Trophoblast cell (in vitro differentiated cells and primary cell): ENCODE data around the gene DENND1C.

ENCODE experiments used
- DNase-seq, 2 donors: peaks; one replicate each; pipeline ENCODE4 v3.0.0-alpha.2; 2016
- H2AFZ ChIP-seq: 2 replicates; pipeline ENCODE4 v1.6.1; 2013; ENCODE audit warnings: low read length, moderate library complexity, mild to moderate bottlenecking; ENCODE audit not compliant: insufficient read depth, poor library complexity
- H2AK5ac ChIP-seq: 2 replicates; pipeline ENCODE4 v1.6.1; 2013; ENCODE audit warnings: mild to moderate bottlenecking, low read length
- H2BK120ac ChIP-seq: 2 replicates; pipeline ENCODE4 v1.6.1; 2013; ENCODE audit warnings: low read length, mild to moderate bottlenecking, moderate library complexity; ENCODE audit not compliant: insufficient read depth, poor library complexity
- H2BK12ac ChIP-seq: 2 replicates; pipeline ENCODE4 v1.6.1; 2013; ENCODE audit warnings: mild to moderate bottlenecking, low read length, moderate library complexity
- H2BK5ac ChIP-seq: 2 replicates; pipeline ENCODE4 v1.6.1; 2013; ENCODE audit warnings: low read length, low read depth, moderate library complexity, mild to moderate bottlenecking; ENCODE audit not compliant: poor library complexity
- H3K14ac ChIP-seq: 2 replicates; pipeline ENCODE4 v1.6.1; 2013; ENCODE audit warnings: mild to moderate bottlenecking, low read length
- H3K18ac ChIP-seq: 2 replicates; pipeline ENCODE4 v1.6.1; 2013; ENCODE audit warnings: mild to moderate bottlenecking, low read length
- H3K23ac ChIP-seq: 2 replicates; pipeline ENCODE4 v1.6.1; 2013; ENCODE audit warnings: low read length
- H3K27ac ChIP-seq: 2 replicates; pipeline ENCODE4 v1.5.1; 2013; ENCODE audit warnings: low read depth, mild to moderate bottlenecking, inconsistent platforms, low read length, moderate library complexity
- H3K27me3 ChIP-seq: 2 replicates; pipeline ENCODE4 v1.6.1; 2013; ENCODE audit warnings: inconsistent platforms, mild to moderate bottlenecking, low read length, moderate library complexity; ENCODE audit not compliant: insufficient read depth
- H3K36me3 ChIP-seq, 2 experiments: 1 replicate in 1 of 2; 2 replicates in 1 of 2; pipeline ENCODE4 v1.6.1; 2013; ENCODE audit warnings: low read length in 2 of 2, mild to moderate bottlenecking in 2 of 2, moderate library complexity in 1 of 2; ENCODE audit not compliant: insufficient read depth in 2 of 2, control insufficient read depth in 1 of 2
- H3K4ac ChIP-seq: 2 replicates; pipeline ENCODE4 v1.6.1; 2013; ENCODE audit warnings: low read depth, mild to moderate bottlenecking, low read length, moderate library complexity
- H3K4me1 ChIP-seq, 2 experiments: 1 replicate in 1 of 2; 2 replicates in 1 of 2; pipeline ENCODE4 v1.6.1; 2013; ENCODE audit warnings: low read length in 2 of 2, mild to moderate bottlenecking in 2 of 2, moderate library complexity in 1 of 2; ENCODE audit not compliant: insufficient read depth in 2 of 2, control insufficient read depth in 1 of 2
- H3K4me2 ChIP-seq: 2 replicates; pipeline ENCODE4 v1.6.1; 2013; ENCODE audit warnings: inconsistent platforms, mild to moderate bottlenecking, low read length, moderate library complexity
- H3K4me3 ChIP-seq: 2 replicates; pipeline ENCODE4 v1.5.1; 2013; ENCODE audit warnings: mild to moderate bottlenecking, low read depth, low read length, inconsistent platforms
- H3K79me1 ChIP-seq: one replicate; pipeline ENCODE4 v1.6.1; 2013; ENCODE audit warnings: low read length
- H3K79me2 ChIP-seq: 2 replicates; pipeline ENCODE4 v1.6.1; 2013; ENCODE audit warnings: low read length, mild to moderate bottlenecking; ENCODE audit not compliant: control insufficient read depth, insufficient read depth, poor library complexity
- H3K9ac ChIP-seq: 2 replicates; pipeline ENCODE4 v1.6.1; 2013; ENCODE audit warnings: mild to moderate bottlenecking, low read length
- H3K9me3 ChIP-seq: 2 replicates; pipeline ENCODE4 v1.6.1; 2013; ENCODE audit warnings: low read depth, mild to moderate bottlenecking, control low read depth, inconsistent platforms, low read length; ENCODE audit not compliant: insufficient read depth
- H4K12ac ChIP-seq: 2 replicates; pipeline ENCODE4 v1.6.1; 2013; ENCODE audit warnings: low read depth, mild to moderate bottlenecking, low read length, moderate library complexity
- H4K8ac ChIP-seq: 2 replicates; pipeline ENCODE4 v1.6.1; 2013; ENCODE audit warnings: low read depth, mild to moderate bottlenecking, low read length, moderate library complexity
- H4K91ac ChIP-seq: one replicate; pipeline ENCODE4 v1.6.1; 2013; ENCODE audit warnings: low read depth, mild to moderate bottlenecking, low read length, moderate library complexity
- WGBS: extraction: QIAGEN DNeasy Blood & Tissue Kit; methylation state at CpG from one replicate; pipeline ENCODE4 v1.1.7; 2013; ENCODE audit warnings: missing lambda C conversion rate; ENCODE audit not compliant: insufficient read length, insufficient coverage; ENCODE audit errors: extremely low coverage; 5-methylcytosine and 5-hydroxymethylcytosine counted together

DENND1C gene

GRCh38 chr19:6473647-6474046 is 7.9 kb downstream of the DENND1C start:
- no peaks in the 10 kb centered on the region for H3K79me1 ChIP-seq
- H3K4me2 ChIP-seq = no peak overlapping the region
- no peak overlapping the region for H2AFZ ChIP-seq
- H2AK5ac ChIP-seq = no peak overlapping the region
- H4K8ac ChIP-seq = no peak overlapping the region
- H4K12ac ChIP-seq = no peak overlapping the region
- DNase-seq = peak; percentile 14 to 32
- WGBS = no CpG with 5 or more reads among the region's 9 CpGs
- H3K27ac ChIP-seq = no peak overlapping the region
- peaks cover 10 to 14% of the 10 kb centered on the region in 2 experiments for H3K4me1 ChIP-seq
- no peaks in the 10 kb centered on the region for H3K36me3 ChIP-seq
- H3K27me3 ChIP-seq = no peaks in the 10 kb centered on the region
- H3K4me3 ChIP-seq = no peak overlapping the region
- no peak overlapping the region for H2BK5ac ChIP-seq
- no peak overlapping the region for H3K4ac ChIP-seq
- no peak overlapping the region for H4K91ac ChIP-seq
- no peaks in the 10 kb centered on the region for H3K79me2 ChIP-seq
- H3K9me3 ChIP-seq = peaks cover 9% of the 10 kb centered on the region
- H3K18ac ChIP-seq = no peak overlapping the region
- no peak overlapping the region for H2BK12ac ChIP-seq
- no peak overlapping the region for H2BK120ac ChIP-seq
- H3K14ac ChIP-seq = no peak overlapping the region
- H3K23ac ChIP-seq = no peak overlapping the region
- H3K9ac ChIP-seq = no peak overlapping the region

GRCh38 chr19:6472713-6473112 is 8.9 kb downstream of the DENND1C start:
- Histone ChIP-seq H3K4me2 (no peak overlapping the region), H3K79me2 (no peaks in the 10 kb centered on the region), H3K4me1 (peaks cover 10 to 14% of the 10 kb centered on the region in 2 experiments), H3K4me3 (no peak overlapping the region), H3K23ac (no peak overlapping the region), H2BK5ac (no peak overlapping the region), H4K12ac (no peak overlapping the region), H2BK120ac (no peak overlapping the region), H3K79me1 (no peaks in the 10 kb centered on the region), H3K9me3 (peaks cover 9% of the 10 kb centered on the region), H2AFZ (no peak overlapping the region), H3K9ac (no peak overlapping the region), H3K18ac (no peak overlapping the region), H3K4ac (no peak overlapping the region), H4K8ac (no peak overlapping the region), H3K14ac (no peak overlapping the region), H3K27ac (no peak overlapping the region), H2AK5ac (no peak overlapping the region), H3K36me3 (peaks cover 0 to 5% of the 10 kb centered on the region in 2 experiments), H3K27me3 (no peaks in the 10 kb centered on the region), H4K91ac (no peak overlapping the region), H2BK12ac (no peak overlapping the region)
- DNase-seq = peak; percentile 54 to 61
- no CpG with 5 or more reads among the region's 4 CpGs for WGBS

DNA sequence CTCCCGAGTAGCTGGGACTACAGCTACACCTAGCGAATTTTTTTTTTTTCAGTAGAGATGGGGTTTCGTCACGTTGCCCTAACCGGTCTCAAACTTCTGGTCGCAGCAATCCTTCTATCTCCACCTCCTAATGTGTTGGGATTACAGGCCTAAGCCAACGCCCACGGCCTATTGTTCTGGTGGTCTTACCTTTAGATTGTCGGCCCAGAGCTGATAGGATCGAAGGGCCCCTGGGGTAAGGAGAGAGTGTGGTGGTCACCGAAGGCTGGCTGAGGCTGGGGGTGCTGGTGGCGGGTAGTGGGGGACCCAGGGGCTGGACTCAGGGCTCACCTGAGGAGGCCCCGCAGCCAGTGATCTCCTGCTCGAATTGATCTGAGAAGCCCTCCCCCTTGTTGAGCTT is 10.5 kb downstream of the DENND1C start:
- no peak overlapping the region for H2AFZ ChIP-seq
- no peak overlapping the region for H2BK5ac ChIP-seq
- H2BK12ac ChIP-seq = no peak overlapping the region
- no peak overlapping the region for H3K27ac ChIP-seq
- H4K8ac ChIP-seq = no peak overlapping the region
- no peaks in the 10 kb centered on the region for H3K79me1 ChIP-seq
- no peak overlapping the region for H4K91ac ChIP-seq
- DNase-seq = no peak
- no peak overlapping the region for H3K4ac ChIP-seq
- no peak overlapping the region for H2AK5ac ChIP-seq
- H3K27me3 ChIP-seq = no peaks in the 10 kb centered on the region
- H3K4me1 ChIP-seq = peaks cover 7 to 8% of the 10 kb centered on the region in 2 experiments
- no peak overlapping the region for H3K9ac ChIP-seq
- H3K9me3 ChIP-seq = peaks cover 6% of the 10 kb centered on the region
- no peak overlapping the region for H3K4me3 ChIP-seq
- no CpG with 5 or more reads among the region's 14 CpGs for WGBS
- no peak overlapping the region for H4K12ac ChIP-seq
- H3K79me2 ChIP-seq = no peaks in the 10 kb centered on the region
- no peak overlapping the region for H3K14ac ChIP-seq
- H3K4me2 ChIP-seq = no peak overlapping the region
- H3K23ac ChIP-seq = no peak overlapping the region
- peaks cover 7 to 11% of the 10 kb centered on the region in 2 experiments for H3K36me3 ChIP-seq
- no peak overlapping the region for H2BK120ac ChIP-seq
- H3K18ac ChIP-seq = no peak overlapping the region

- Histone ChIP-seq H3K18ac (no peak overlapping the region), H3K27me3 (no peaks in the 10 kb centered on the region), H2AFZ (no peak overlapping the region), H3K9me3 (no peaks in the 10 kb centered on the region), H3K79me2 (no peaks in the 10 kb centered on the region), H2BK120ac (no peak overlapping the region), H3K27ac (no peak overlapping the region), H2BK12ac (no peak overlapping the region), H3K4ac (no peak overlapping the region), H2AK5ac (no peak overlapping the region), H3K23ac (no peak overlapping the region), H3K9ac (no peak overlapping the region), H2BK5ac (no peak overlapping the region), H3K79me1 (no peaks in the 10 kb centered on the region), H4K8ac (no peak overlapping the region), H3K14ac (no peak overlapping the region), H4K12ac (no peak overlapping the region), H3K4me1 (peaks cover 0 to under 1% of the 10 kb centered on the region in 2 experiments), H3K4me2 (no peak overlapping the region), H3K4me3 (no peak overlapping the region), H3K36me3 (peaks cover 7 to 11% of the 10 kb centered on the region in 2 experiments), H4K91ac (no peak overlapping the region)
- no peak for DNase-seq
- no CpG with 5 or more reads among the region's 8 CpGs for WGBS
Observed at GRCh38 chr19:6470173-6470572, 11.4 kb downstream of the DENND1C start.
